Smooth muscle cell (in vitro differentiated cells): ENCODE measurements around the gene PLVAP. TPM values are rescaled to one million over a fixed set of nuclear protein-coding genes. Genes with fewer than 3 reads are reported as not detected.

Experiments
- DNase-seq: peaks from one replicate; lab custom pipeline; 2025; ENCODE audit not compliant: unreplicated experiment; lab: John Stamatoyannopoulos, UW
- H2AFZ ChIP-seq: fragments of 200-600 bp; sonication (generic); 2 replicates; pipeline ENCODE4 v1.6.0; 2016; ENCODE audit warnings: antibody characterized with exemption, low read depth, mild to moderate bottlenecking
- H3F3A ChIP-seq: fragments of 200-600 bp; sonication (generic); 2 replicates; pipeline ENCODE4 v1.6.0; 2017; ENCODE audit warnings: antibody characterized with exemption, low read depth
- H3K27ac ChIP-seq: fragments of 200-600 bp; sonication (generic); 2 replicates; pipeline ENCODE4 v1.5.1; 2016; ENCODE audit warnings: low read depth, mild to moderate bottlenecking
- H3K27me3 ChIP-seq: fragments of 200-600 bp; sonication (generic); 2 replicates; pipeline ENCODE4 v1.6.1; 2016; ENCODE audit warnings: low read depth, mild to moderate bottlenecking
- H3K36me3 ChIP-seq: fragments of 200-600 bp; sonication (generic); 2 replicates; pipeline ENCODE4 v1.5.1; 2016; ENCODE audit warnings: low read depth
- H3K4me1 ChIP-seq: fragments of 200-600 bp; sonication (generic); 2 replicates; pipeline ENCODE4 v1.5.1; 2016; ENCODE audit warnings: low read depth
- H3K4me2 ChIP-seq: fragments of 200-600 bp; sonication (generic); 2 replicates; pipeline ENCODE4 v1.6.0; 2016; ENCODE audit warnings: mild to moderate bottlenecking
- H3K4me3 ChIP-seq: fragments of 200-600 bp; sonication (generic); 2 replicates; pipeline ENCODE4 v1.5.1; 2016; ENCODE audit warnings: mild to moderate bottlenecking
- H3K79me2 ChIP-seq: fragments of 200-600 bp; sonication (generic); 2 replicates; pipeline ENCODE4 v1.6.0; 2016; ENCODE audit warnings: low read depth, mild to moderate bottlenecking
- H3K9ac ChIP-seq: fragments of 200-600 bp; sonication (generic); 2 replicates; pipeline ENCODE4 v1.6.0; 2016; ENCODE audit warnings: low read depth
- H3K9me3 ChIP-seq: fragments of 200-600 bp; sonication (generic); replicated peaks from 2 replicates; pipeline ENCODE4 v1.5.1; 2016; ENCODE audit warnings: low read depth
- H4K20me1 ChIP-seq: fragments of 200-600 bp; sonication (generic); 2 replicates; pipeline ENCODE4 v1.6.0; 2016; ENCODE audit warnings: low read depth
- CTCF ChIP-seq: fragments of 200-600 bp; sonication (generic); IDR thresholded peaks from 2 replicates; pipeline ENCODE4 v1.5.1; 2017; ENCODE audit warnings: borderline replicate concordance, mild to moderate bottlenecking, antibody characterized with exemption; ENCODE audit not compliant: insufficient read depth, poor library complexity, severe bottlenecking
- WGBS: methylation state at CpG from one replicate; pipeline ENCODE4 v1.1.7; 2016; ENCODE audit warnings: low lambda C conversion rate; 5-methylcytosine and 5-hydroxymethylcytosine counted together
- polyA plus RNA-seq: library from polyadenylated mRNA; unstranded; fragments of >200 nt; fragmentation: Nextera tagmentation; extraction: Ambion mirVana; gene quantifications from 2 replicates; pipeline ENCODE4 v1.2.1, GENCODE V29; 2016
- total RNA-seq: library from RNA; depleted of rRNA; stranded (reverse); fragments of >200 nt; gene quantifications from 2 replicates; pipeline ENCODE4 v1.2.3, GENCODE V29; 2014

The PLVAP gene, protein sequence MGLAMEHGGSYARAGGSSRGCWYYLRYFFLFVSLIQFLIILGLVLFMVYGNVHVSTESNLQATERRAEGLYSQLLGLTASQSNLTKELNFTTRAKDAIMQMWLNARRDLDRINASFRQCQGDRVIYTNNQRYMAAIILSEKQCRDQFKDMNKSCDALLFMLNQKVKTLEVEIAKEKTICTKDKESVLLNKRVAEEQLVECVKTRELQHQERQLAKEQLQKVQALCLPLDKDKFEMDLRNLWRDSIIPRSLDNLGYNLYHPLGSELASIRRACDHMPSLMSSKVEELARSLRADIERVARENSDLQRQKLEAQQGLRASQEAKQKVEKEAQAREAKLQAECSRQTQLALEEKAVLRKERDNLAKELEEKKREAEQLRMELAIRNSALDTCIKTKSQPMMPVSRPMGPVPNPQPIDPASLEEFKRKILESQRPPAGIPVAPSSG
- total RNA-seq = 0.31 TPM in 1 of 2 replicates, not detected in the other
- not detected in 2 replicates for polyA plus RNA-seq

GRCh38 chr19:17376935-17377600, at the start of gene PLVAP:
Gene PLVAP (minus strand): TSS chr19:17377342. CDS start chr19:17377288, 54 bp downstream.
- 87% methylated on average over 38 of the region's 39 CpGs for WGBS
- TF ChIP-seq CTCF = no peak
- Histone ChIP-seq H3K36me3 (no peaks in the 10 kb centered on the region), H4K20me1 (no peaks in the 10 kb centered on the region), H3K9me3 (no peaks in the 10 kb centered on the region), H3K79me2 (no peaks in the 10 kb centered on the region), H2AFZ (no peak within 1 kb of the TSS), H3K4me2 (no peak within 1 kb of the TSS), H3K27me3 (no peaks in the 10 kb centered on the region), H3K9ac (no peak within 1 kb of the TSS), H3K4me1 (no peaks in the 10 kb centered on the region), H3K4me3 (no peak within 1 kb of the TSS), H3F3A (no peaks in the 10 kb centered on the region), H3K27ac (no peak within 1 kb of the TSS)
- no peak for DNase-seq

GRCh38 chr19:17424743-17425365, 47.7 kb upstream of the PLVAP start:
- Histone ChIP-seq H3K9ac (no peak overlapping the region), H3K36me3 (no peaks in the 10 kb centered on the region), H3K27me3 (no peaks in the 10 kb centered on the region), H4K20me1 (no peaks in the 10 kb centered on the region), H3K79me2 (no peaks in the 10 kb centered on the region), H3K4me2 (no peak overlapping the region), H3K9me3 (no peaks in the 10 kb centered on the region), H2AFZ (no peak overlapping the region), H3F3A (no peaks in the 10 kb centered on the region), H3K4me3 (no peak overlapping the region), H3K27ac (no peak overlapping the region), H3K4me1 (no peaks in the 10 kb centered on the region)
- peak; percentile 16 for DNase-seq
- TF ChIP-seq CTCF = peak; percentile 40
- 11% methylated on average over 24 of the region's 27 CpGs for WGBS

DNA sequence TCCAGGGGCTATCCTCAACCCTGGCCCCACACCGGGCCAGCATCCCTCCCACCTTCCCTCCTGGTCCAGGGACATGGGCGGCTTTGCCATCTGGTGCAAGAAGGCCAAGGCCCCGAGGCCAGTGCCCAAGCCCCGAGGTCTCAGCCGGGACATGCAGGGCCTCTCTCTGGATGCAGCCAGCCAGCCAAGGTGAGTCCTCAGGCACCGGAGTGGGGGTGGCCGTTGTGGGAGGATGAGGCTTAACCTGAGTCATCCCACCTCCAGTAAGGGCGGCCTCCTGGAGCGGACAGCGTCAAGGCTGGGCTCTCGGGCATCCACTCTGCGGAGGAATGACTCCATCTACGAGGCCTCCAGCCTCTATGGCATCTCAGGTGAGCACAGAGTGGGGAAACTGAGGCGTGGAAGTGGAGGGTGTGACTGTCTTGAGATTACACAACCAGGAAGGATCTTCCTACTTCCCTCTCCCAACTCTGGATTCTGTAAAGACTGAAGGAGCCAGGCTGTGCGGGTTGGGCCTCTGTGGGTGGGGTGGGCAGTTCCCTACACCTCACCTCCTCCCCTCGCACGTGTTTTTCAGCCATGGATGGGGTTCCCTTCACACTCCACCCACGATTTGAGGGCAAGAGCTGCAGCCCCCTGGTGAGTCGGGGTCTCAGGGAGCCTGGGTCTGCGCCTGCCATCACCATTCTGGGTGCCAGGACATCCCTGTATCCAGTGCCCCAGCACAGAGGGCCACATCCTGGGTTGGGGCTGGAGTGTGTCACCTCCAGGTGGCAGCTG, 46.5 kb upstream of the PLVAP start:
- Histone ChIP-seq H3K27ac (no peak overlapping the region), H3K27me3 (no peaks in the 10 kb centered on the region), H4K20me1 (no peaks in the 10 kb centered on the region), H2AFZ (no peak overlapping the region), H3K4me2 (no peak overlapping the region), H3K9me3 (no peaks in the 10 kb centered on the region), H3K79me2 (no peaks in the 10 kb centered on the region), H3K36me3 (no peaks in the 10 kb centered on the region), H3K4me1 (peaks cover 7% of the 10 kb centered on the region), H3K4me3 (no peak overlapping the region), H3K9ac (no peak overlapping the region), H3F3A (peaks cover 8% of the 10 kb centered on the region)
- no peak for TF ChIP-seq CTCF
- DNase-seq = no peak
- 94% methylated on average over 20 of the region's 20 CpGs for whole genome bisulfite sequencing
